Measurements from ENCODE around the gene KATNBL1. TPM values are rescaled to one million over a fixed set of nuclear protein-coding genes. Genes with fewer than 3 reads are reported as not detected.
A peak's percentile ranks its signal among the peaks of the same experiment; 100 is the strongest.
"Not testable (repeated sequence)": the region's sequence is repeated elsewhere in the genome, so short reads cannot be mapped to it uniquely, and the experiment has no call there.

The KATNBL1 gene
- total RNA-seq, 2 donors from 2014 or later: 23.8 to 26.2 TPM

DNA sequence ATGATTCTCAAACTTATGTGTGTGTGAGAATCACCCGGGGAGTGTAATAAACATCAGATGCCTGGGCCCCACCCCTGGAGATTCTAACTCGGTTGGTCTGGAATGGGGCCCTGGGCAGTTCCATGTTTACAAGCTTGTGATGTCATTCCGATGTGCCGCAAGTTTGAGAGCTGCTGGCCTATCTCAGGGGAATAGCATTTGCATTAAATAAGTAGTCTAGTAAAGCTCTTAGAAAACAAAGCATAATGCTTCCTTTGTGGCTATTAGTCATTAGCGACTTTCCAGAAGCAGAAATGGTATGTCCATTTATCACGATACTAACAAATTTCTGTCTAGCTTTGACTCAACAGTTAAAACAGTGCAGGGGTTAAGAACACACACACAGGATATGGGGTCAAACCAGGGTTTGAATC is 87.1 kb downstream of the KATNBL1 start:
- no peaks in the 10 kb centered on the region for H3K4me1 Mint-ChIP-seq
- H3K27me3 Mint-ChIP-seq: no peaks in the 10 kb centered on the region
- no peaks in the 10 kb centered on the region for H3K36me3 Mint-ChIP-seq (ENCODE audit: low read depth)
- DNase-seq (no peak), ATAC-seq (no peak)
- no peak overlapping the region for H3K27ac Mint-ChIP-seq
- no peak overlapping the region for H3K4me3 Mint-ChIP-seq
- no peaks in the 10 kb centered on the region for H3K9me3 ChIP-seq (ENCODE audit: control insufficient read depth, low read length, poor library complexity, severe bottlenecking)

DNA sequence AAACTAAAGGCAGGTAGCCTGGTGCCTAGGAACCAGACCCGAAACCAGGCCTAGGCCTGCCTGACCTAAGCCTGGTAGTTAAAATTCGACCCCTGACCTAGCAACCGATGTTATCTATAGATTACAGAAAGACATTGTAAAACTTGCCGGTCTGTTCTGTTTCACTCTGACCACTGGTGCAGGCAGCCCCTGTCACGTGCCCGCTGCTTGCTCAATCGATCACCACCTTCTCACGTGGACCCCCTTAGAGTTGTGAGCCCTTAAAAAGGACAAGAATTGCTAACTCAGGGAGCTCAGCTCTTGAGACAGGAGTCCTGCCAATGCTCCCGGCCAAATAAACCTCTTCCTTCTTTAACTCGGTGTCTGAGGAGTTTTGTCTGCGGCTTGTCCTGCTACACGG is 88.1 kb downstream of the KATNBL1 start:
- H3K4me1 Mint-ChIP-seq; H3K27me3 Mint-ChIP-seq; ATAC-seq; DNase-seq; H3K4me3 Mint-ChIP-seq; H3K36me3 Mint-ChIP-seq (ENCODE audit: low read depth); H3K9me3 ChIP-seq (ENCODE audit: control insufficient read depth, low read length, poor library complexity, severe bottlenecking); H3K27ac Mint-ChIP-seq: not testable (repeated sequence)

DNA sequence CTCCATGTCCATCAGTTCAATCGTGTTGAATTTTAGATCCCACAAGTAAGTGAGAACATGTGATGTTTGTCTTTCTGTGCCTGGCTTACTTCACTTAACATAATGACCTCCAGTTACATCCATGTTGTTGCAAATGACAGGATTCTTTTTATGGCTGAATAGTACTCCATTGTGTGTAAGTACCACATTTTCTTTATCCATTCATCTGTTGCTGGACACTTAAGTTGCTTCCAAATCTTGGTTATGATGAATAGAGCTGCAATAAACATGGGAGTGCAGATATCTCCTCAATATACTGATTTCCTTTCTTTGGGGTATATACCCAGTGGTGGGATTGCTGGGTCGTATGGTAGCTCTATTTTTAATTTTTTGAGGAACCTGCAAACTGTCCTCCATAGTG is 89.5 kb downstream of the KATNBL1 start:
- DNase-seq; H3K4me1 Mint-ChIP-seq; H3K4me3 Mint-ChIP-seq; H3K27ac Mint-ChIP-seq; H3K36me3 Mint-ChIP-seq (ENCODE audit: low read depth); H3K9me3 ChIP-seq (ENCODE audit: control insufficient read depth, low read length, poor library complexity, severe bottlenecking); ATAC-seq: not testable (repeated sequence)
- peaks cover 10% of the 10 kb centered on the region for H3K27me3 Mint-ChIP-seq

DNA sequence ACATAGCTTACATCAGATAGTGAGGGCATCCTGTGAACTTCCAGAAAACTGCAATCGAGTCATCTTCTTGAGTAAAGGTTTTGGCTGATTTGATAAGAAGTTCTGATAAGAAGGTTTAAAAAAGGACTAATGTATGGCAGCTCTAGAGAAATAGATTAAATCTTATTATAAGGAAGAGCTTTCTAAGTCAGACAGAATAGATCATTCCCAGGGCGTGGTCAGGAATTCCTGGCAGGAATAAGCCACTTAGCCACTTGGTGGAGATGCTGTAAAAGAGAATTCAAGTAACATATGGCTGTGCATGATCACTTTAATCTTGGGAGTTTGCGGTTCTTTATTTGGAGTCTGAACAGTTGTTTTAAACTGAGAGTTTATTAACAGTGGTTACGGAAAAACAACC is 90.6 kb downstream of the KATNBL1 start:
- Mint-ChIP-seq H3K36me3 (ENCODE audit: low read depth) (peaks cover 3% of the 10 kb centered on the region), H3K27me3 (peaks cover 18% of the 10 kb centered on the region), H3K27ac (no peak overlapping the region), H3K4me3 (no peak overlapping the region), H3K4me1 (no peaks in the 10 kb centered on the region)
- no peak for DNase-seq
- ATAC-seq: no peak
- no peaks in the 10 kb centered on the region for H3K9me3 ChIP-seq (ENCODE audit: control insufficient read depth, low read length, poor library complexity, severe bottlenecking)

DNA sequence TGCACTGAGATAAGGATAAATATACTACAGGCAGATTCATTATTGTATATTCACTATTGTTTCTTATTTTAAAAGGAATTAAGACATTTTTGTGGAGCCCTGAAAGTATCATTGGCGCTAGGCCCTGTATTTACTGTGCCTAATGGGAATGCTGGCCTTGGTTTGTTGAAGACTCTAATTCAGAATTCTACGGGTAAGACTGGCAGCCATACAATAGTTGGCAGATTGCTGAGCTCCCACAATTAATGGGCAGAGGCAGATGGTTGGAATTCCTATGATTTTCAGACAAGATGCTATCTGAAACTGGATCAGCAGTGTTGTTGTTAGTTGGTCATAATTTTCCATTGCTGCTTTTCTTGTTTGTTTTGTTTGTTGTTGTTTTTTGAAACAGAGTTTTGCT is 93.3 kb downstream of the KATNBL1 start:
- peaks cover 24% of the 10 kb centered on the region for H3K27me3 Mint-ChIP-seq
- H3K27ac Mint-ChIP-seq: no peak overlapping the region
- H3K4me1 Mint-ChIP-seq: no peaks in the 10 kb centered on the region
- no peak for DNase-seq
- H3K4me3 Mint-ChIP-seq: no peak overlapping the region
- no peak for ATAC-seq
- H3K36me3 Mint-ChIP-seq (ENCODE audit: low read depth): peaks cover 3% of the 10 kb centered on the region
- no peaks in the 10 kb centered on the region for H3K9me3 ChIP-seq (ENCODE audit: control insufficient read depth, low read length, poor library complexity, severe bottlenecking)

DNA sequence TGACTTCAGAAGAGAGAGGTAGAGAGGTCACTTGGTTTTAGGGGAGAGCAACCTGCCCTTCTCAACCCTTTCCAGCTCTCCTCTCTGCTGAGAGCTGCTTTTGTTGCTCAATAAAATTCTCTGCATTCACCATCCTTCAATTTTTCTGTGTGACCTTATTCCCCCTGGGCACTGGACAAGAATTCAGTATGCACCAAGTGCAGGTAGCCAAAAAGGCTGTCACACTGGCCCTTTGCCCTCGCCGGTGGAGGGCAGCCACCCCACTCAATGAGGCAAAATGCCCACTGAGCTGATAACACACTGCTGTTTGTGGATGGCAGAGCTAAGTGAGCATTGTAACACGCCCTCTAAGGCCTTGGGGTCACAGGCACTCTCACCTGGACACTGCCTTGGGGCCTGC is 95.2 kb downstream of the KATNBL1 start:
- no peaks in the 10 kb centered on the region for H3K9me3 ChIP-seq (ENCODE audit: control insufficient read depth, low read length, poor library complexity, severe bottlenecking)
- no peaks in the 10 kb centered on the region for H3K4me1 Mint-ChIP-seq
- H3K27me3 Mint-ChIP-seq: peaks cover 24% of the 10 kb centered on the region
- H3K36me3 Mint-ChIP-seq (ENCODE audit: low read depth): peaks cover 3% of the 10 kb centered on the region
- H3K4me3 Mint-ChIP-seq: no peak overlapping the region
- no peak for ATAC-seq
- no peak overlapping the region for H3K27ac Mint-ChIP-seq
- no peak for DNase-seq

DNA sequence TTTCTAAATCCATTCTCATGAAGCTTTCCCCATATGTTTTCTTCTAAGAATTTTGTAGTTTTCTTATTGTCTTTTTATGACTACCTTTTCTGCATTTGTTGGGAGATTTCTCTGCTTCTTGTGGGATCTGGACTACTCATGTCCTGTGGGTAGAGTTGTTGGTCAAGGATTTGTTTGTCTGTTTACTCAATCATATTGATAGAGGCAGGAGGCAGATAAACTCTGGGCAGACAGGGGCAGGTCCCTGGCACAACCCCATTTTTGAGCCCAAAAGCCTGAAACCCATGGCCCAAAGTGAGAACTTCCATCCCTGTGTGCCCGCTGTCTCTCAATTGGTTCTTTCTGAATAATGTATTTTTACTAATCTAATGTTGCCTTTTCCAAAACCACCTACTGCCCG is 95.7 kb downstream of the KATNBL1 start:
- H3K9me3 ChIP-seq (ENCODE audit: control insufficient read depth, low read length, poor library complexity, severe bottlenecking): no peaks in the 10 kb centered on the region
- no peak for DNase-seq
- Mint-ChIP-seq H3K27ac (no peak overlapping the region), H3K27me3 (peaks cover 24% of the 10 kb centered on the region), H3K36me3 (ENCODE audit: low read depth) (peaks cover 3% of the 10 kb centered on the region), H3K4me3 (no peak overlapping the region), H3K4me1 (no peaks in the 10 kb centered on the region)
- no peak for ATAC-seq

DNA sequence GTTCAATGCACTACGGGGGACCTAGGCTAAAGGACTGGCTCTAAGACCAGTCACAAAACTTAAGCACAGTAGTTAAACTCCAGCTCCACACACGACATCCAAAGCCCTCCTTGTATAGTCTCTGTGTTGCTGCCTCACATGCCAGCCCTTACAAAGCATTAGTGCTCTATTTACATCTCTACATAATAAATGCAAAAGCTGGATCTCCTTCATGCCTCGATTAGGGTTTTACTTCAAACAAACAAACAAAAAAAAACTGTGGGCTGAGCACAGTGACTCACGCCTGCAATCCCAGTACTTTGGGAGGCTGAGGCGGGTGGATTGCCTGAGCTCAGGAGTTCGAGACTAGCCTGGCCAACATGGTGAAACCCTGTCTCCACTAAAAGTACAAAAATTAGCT is 98.4 kb downstream of the KATNBL1 start:
- H3K9me3 ChIP-seq (ENCODE audit: control insufficient read depth, low read length, poor library complexity, severe bottlenecking): no peaks in the 10 kb centered on the region
- DNase-seq (no peak), ATAC-seq (no peak)
- H3K4me3 Mint-ChIP-seq: no peak overlapping the region
- no peak overlapping the region for H3K27ac Mint-ChIP-seq
- H3K4me1 Mint-ChIP-seq: no peaks in the 10 kb centered on the region
- H3K36me3 Mint-ChIP-seq (ENCODE audit: low read depth): no peaks in the 10 kb centered on the region
- peaks cover 14% of the 10 kb centered on the region for H3K27me3 Mint-ChIP-seq

DNA sequence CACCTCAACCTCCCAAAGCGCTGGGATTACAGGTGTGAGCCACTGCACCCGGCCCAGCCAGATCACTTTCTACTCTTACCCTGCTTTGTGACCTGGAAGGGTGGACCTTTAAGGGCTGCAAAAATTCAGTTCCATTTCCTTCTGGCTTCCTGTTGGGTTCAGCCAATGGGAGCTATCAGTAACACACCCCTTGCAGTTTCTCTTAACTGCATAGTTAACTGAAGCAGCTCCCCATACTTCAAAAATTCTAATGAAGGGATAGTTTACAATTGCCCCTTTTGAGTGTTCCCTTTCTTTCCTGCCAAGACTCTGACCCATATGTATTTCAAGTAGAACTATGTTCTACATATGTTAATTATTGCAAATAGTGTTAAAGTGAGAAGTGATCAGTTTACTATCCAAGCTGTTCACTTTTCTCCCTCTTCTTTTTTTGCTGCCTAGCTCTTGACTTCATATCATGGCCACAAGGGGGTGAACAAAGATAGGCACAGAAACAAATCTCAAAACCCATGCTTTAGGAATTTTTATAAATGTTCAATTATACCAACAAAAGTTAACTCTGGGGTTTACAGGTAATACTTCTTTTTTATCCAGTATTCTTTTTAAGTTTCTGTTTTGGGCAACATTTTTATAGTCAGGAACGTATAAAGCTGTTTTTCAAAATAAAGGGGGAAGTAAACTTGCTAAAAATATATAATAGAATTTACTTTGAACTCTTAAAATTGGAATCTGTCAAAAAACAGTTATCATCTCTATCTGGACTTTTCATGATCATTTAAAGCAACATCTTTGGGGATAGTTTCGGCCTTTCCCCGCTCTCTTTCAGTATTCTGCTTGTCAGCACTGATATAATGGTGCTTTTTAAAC is 99.9 kb downstream of the KATNBL1 start:
- ATAC-seq (no peak), DNase-seq (no peak)
- Mint-ChIP-seq H3K36me3 (ENCODE audit: low read depth) (no peaks in the 10 kb centered on the region), H3K4me3 (no peak overlapping the region), H3K4me1 (no peaks in the 10 kb centered on the region), H3K27ac (no peak overlapping the region), H3K27me3 (peaks cover 14% of the 10 kb centered on the region)
- H3K9me3 ChIP-seq (ENCODE audit: control insufficient read depth, low read length, poor library complexity, severe bottlenecking): no peaks in the 10 kb centered on the region

DNA sequence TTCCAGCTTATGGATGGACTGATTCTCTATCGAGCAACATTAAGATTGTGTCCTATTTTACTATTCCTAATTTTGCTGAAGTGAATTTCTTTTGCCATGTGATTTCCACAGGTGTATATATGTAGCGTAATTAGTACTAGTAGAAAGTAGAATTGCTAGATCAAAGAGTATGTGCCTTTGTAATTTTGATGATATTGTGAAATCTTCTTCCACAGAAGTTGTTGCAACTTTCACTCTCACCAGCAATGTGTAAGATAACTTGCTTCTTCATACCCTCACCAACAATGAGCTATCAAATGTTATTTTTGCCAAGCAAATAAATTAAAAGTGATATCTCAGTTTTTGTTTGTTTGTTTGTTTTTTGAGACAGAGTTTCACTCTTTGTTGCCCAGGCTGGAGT is 102.6 kb downstream of the KATNBL1 start:
- H3K4me3 Mint-ChIP-seq: no peak overlapping the region
- H3K9me3 ChIP-seq (ENCODE audit: control insufficient read depth, low read length, poor library complexity, severe bottlenecking): no peaks in the 10 kb centered on the region
- H3K4me1 Mint-ChIP-seq: peaks cover 2% of the 10 kb centered on the region
- H3K27ac Mint-ChIP-seq: no peak overlapping the region
- DNase-seq (no peak), ATAC-seq (no peak)
- H3K36me3 Mint-ChIP-seq (ENCODE audit: low read depth): peaks cover 3% of the 10 kb centered on the region
- H3K27me3 Mint-ChIP-seq: no peaks in the 10 kb centered on the region

DNA sequence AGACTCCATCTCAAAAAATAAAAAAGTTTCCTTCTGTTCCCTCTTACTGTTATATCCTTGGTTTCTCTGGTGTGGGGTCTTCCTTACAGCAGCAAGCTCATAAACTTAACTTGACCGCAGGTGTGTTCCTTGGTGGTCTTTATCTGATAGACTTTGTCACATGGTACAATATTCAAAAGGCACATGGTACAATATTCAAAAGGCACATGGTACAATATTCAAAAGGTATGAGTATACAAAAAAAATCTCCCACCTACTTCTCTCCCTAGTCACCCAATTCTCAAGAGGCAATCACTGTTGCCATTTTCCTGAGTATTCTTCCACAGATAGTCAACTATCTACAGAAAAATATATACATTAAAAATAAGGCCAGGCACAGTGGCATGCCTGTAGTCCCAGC is 103.5 kb downstream of the KATNBL1 start:
- no peak for DNase-seq
- Mint-ChIP-seq H3K27ac (no peak overlapping the region), H3K4me3 (no peak overlapping the region), H3K36me3 (ENCODE audit: low read depth) (peaks cover 3% of the 10 kb centered on the region), H3K27me3 (no peaks in the 10 kb centered on the region), H3K4me1 (peaks cover 10% of the 10 kb centered on the region)
- H3K9me3 ChIP-seq (ENCODE audit: control insufficient read depth, low read length, poor library complexity, severe bottlenecking): no peaks in the 10 kb centered on the region
- no peak for ATAC-seq

DNA sequence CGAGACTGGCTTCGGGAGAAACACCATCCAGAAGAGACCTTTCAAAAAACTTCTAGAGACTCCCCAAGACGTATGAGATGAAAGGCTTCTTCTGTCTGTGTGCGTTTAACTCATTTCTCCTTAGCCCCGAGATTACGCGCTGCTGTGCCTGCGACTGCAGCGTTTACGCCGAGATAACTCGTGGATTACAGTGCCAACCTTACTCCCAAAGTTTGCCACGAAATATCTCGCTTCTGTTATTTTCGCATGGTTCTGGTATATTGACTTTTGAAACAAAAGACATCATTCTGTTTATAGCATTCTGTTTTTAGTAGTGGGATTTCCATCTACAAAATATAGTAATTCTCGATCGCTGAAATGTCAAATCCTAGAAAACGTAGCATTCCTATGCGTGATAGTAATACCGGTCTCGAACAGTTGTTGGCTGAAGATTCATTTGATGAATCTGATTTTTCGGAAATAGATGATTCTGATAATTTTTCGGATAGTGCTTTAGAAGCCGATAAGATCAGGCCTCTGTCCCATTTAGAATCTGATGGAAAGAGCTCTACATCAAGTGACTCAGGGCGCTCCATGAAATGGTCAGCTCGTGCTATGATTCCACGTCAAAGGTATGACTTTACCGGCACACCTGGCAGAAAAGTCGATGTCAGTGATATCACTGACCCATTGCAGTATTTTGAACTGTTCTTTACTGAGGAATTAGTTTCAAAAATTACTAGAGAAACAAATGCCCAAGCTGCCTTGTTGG is 107.5 kb downstream of the KATNBL1 start:
- H3K36me3 Mint-ChIP-seq (ENCODE audit: low read depth): peaks cover 3% of the 10 kb centered on the region
- ATAC-seq: no peak
- H3K27ac Mint-ChIP-seq: peak overlapping the region; percentile 99
- H3K9me3 ChIP-seq (ENCODE audit: control insufficient read depth, low read length, poor library complexity, severe bottlenecking): no peaks in the 10 kb centered on the region
- H3K27me3 Mint-ChIP-seq: no peaks in the 10 kb centered on the region
- peak overlapping the region; percentile 99 for H3K4me3 Mint-ChIP-seq
- H3K4me1 Mint-ChIP-seq: peaks cover 27% of the 10 kb centered on the region
- DNase-seq: no peak

DNA sequence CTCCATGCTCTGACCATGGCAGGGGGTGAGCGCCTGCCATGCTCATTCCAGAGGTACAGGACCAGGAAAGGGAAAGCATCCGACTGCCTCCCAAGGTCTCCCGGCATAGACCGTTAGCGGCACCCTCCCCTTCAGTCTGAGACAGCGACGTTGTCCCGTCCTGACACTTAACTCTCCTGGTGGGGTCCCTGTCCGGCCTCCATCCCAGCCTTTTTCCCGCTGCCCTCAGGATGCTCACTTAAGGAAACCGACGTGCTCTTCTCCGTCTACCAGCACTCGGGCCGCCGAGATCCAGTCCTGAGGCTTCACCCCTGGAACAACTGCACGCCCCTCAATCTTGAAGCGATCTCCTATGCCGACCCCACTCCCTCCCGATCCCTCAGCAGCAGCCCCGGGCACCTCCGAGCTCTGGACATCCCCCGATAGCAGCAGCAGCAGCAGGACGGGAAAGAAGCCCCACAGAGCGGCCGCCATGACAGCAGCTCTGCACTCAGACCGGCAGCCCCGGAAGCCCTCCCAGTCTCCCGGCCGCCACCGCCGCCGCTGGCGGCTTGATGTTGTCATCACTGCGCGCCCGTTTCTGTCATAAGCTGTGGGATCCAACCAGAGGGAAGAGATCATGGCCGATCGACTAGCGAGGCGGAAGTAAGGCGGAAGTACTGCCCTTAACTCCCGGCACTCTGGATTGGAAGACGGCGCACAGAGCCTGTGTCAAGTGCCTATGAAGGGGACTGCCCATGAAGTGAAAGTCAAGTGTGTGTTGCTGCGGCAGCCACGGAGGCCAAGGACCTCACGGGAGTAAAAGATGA is 108.3 kb downstream of the KATNBL1 start, which contains the start of the genes EMC7 and PGBD4:
Gene EMC7, minus strand, starts transcription at position 497 of the 809 bp plus-strand sequence. Its CDS starts 23 bp downstream, at position 474.
Gene PGBD4, plus strand, starts transcription at position 718 of the 809 bp plus-strand sequence. CDS start 449 bp downstream, outside the sequence.
- Mint-ChIP-seq H3K27me3 (no peaks in the 10 kb centered on the region), H3K4me1 (peaks cover 27% of the 10 kb centered on the region), H3K36me3 (ENCODE audit: low read depth) (peaks cover 3% of the 10 kb centered on the region), H3K4me3 (peak within 1 kb of the TSS; percentile 99), H3K27ac (peak within 1 kb of the TSS; percentile 99)
- H3K9me3 ChIP-seq (ENCODE audit: control insufficient read depth, low read length, poor library complexity, severe bottlenecking): no peaks in the 10 kb centered on the region
- ATAC-seq: peak; percentile 97
- peak; percentile 95 to 99 (median 97) for DNase-seq
